ENCODE measurements around the gene ZBTB20.

- no peak for TF ChIP-seq TAF1 (IDR thresholded peaks at IDR 0.05; ENCODE audit: borderline replicate concordance, insufficient read depth, low read length)
- no peak for TF ChIP-seq POLR2AphosphoS5 (IDR thresholded peaks at IDR 0.05; ENCODE audit: low read depth, low read length)
- no peak for TF ChIP-seq FOXP2 (optimal IDR thresholded peaks at IDR 0.05; ENCODE audit: borderline replicate concordance, extremely low read depth, extremely low read length, insufficient read depth)
Measured at GRCh38 chr3:114879059-114880031, 267.7 kb downstream of the ZBTB20 start.
